ENCODE measurements around the gene NGRN.
"Not testable (repeated sequence)": the region's sequence is repeated elsewhere in the genome, so short reads cannot be mapped to it uniquely, and the experiment has no call there.

The NGRN gene

DNA sequence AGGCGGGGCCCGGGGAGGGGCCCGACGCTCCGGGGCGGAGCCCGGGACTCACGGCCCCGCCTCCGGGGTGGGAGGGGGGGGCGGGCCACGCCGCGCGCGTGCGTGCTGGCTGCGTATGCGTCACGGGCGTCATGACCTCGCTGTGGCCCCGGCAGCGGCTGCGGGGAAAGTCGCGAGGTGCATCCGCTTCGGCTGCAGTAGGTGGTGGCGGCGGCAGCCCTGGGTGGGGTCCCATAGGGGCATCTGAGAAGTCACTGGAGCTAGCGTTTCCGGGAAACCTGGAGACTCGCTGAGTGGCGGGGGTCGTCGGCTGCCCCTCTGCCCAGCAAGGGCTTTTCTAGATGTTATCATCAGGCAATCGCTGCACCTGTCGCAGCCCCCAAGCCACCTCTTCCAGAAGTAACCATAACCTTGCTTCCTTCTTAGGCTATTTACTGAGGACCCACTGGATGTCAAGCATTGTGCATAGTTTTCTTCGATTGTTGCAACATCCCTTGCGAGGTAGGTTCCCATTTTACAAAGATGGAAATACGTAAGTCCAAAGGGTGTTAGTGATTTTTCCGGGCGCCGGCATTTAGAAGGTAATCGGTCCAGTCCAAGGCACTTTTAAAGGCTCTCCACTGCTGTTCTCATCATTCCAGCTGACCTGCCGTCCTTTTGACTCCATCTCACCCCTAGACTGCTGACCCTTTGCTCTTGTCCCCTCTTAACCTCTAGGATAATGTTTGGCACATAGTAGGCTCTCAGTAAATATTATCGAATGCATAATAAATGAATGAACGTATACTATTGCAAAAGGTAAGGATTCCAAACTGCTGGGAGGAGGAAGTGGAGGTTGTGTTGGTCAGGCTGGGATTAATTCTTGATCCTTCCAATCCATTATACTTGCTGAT lies 31.1 kb upstream of the NGRN start, which contains the start of gene GDPGP1:
GDPGP1 (plus strand) TSS at position 114 of the 893 bp plus-strand sequence. CDS start 6,700 bp downstream, outside the sequence.
- no peak for DNase-seq

DNA sequence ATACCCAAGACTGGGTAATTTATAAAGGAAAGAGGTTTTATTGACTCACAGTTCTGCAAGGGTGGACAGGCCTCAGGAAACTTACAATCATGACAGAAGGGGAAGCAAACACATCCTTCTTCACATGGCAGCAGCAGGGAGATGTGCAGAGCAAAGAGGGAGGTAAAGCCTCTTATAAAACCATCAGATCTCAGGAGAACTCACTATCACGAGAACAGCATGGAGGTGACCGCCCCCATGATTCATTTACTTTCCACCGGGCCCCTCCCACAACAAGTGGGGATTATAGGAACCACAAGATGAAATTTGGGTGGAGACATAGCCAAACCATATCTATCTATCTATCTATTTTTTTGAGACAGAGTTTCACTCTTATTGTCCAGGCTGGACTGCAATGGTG lies 26.1 kb upstream of the NGRN start:
- DNase-seq = no peak

GRCh38 chr15:90240856-90241255 lies 24.6 kb upstream of the NGRN start:
- DNase-seq = no peak

- no peak for DNase-seq
Measured at GRCh38 chr15:90241343-90242192, 23.9 kb upstream of the NGRN start.

GRCh38 chr15:90243943-90244639 lies 21.4 kb upstream of the NGRN start:
- DNase-seq = no peak

GRCh38 chr15:90248789-90249202 lies 16.7 kb upstream of the NGRN start:
- DNase-seq = no peak

GRCh38 chr15:90249203-90249863 lies 16.1 kb upstream of the NGRN start, which contains the start of gene TTLL13:
Gene TTLL13 (plus strand): TSS chr15:90249556. CDS start chr15:90250631, 1,075 bp downstream.
- DNase-seq = peak; percentile 93

DNA sequence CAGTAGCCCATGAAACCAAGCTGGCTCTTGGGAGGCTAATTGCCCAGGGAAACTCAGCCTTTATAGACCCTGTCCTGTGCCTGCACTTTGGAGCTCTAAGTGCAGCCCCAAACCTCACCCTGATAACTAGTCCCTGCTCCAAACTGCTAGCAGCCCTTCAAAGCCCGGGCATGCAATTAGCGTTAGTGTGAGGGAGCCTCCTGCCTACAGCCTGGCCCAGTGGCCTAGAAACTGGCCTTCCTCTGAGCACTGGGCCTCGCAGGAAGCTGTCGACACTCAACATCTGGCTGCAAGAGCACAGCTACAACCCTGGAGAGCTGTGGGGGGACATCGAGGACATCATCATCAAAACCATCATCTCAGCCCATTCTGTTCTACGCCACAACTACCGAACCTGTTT lies 7.7 kb upstream of the NGRN start:
- no peak for DNase-seq

- DNase-seq = no peak
Measured at GRCh38 chr15:90259524-90259923, 5.9 kb upstream of the NGRN start.

- DNase-seq = not testable (repeated sequence)
Measured at GRCh38 chr15:90260731-90261130, 4.7 kb upstream of the NGRN start.

GRCh38 chr15:90261811-90262210 lies 3.7 kb upstream of the NGRN start:
- DNase-seq = no peak

DNA sequence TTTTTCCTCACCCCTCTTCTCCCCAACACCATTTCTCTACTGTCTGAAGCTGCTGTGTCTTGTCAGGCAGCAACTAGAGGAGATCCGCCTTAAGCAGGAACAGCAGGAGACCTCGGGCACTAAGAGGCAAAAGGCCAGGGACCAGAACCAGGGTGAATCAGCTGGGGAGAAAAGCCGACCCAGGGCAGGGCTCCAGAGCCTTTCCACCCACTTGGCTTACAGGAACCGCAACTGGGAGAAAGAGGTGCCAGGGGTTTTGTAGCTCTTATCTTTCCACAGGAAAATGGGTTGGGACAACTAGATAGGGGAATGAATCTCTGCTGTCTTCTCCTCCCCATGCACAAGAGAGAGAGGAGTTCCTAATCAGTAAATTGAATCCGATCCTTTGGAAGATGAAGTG lies 3.0 kb upstream of the NGRN start:
- DNase-seq = no peak

GRCh38 chr15:90264671-90265070 lies 801 bp upstream of the NGRN start:
- peak; percentile 72 for DNase-seq

DNA sequence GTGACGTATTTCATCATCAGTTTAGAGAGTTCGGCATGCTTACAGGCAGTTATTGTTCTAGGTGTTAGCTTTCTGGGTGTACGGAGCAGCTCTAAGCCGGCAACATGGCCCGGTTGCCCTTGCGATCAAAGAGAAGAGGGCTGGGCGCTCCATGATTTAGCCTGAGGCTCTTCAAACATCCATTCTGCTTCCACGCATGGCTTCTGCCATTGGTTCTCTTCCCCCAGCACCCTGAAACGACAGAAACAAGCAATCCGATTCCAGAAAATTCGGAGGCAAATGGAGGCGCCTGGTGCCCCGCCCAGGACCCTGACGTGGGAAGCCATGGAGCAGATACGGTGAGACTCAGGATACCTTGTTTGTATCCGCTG lies 574 bp downstream of the NGRN start:
- peak; percentile 85 for DNase-seq

- peak; percentile 70 for DNase-seq
Measured at GRCh38 chr15:90266485-90266884, 1.0 kb downstream of the NGRN start.

DNA sequence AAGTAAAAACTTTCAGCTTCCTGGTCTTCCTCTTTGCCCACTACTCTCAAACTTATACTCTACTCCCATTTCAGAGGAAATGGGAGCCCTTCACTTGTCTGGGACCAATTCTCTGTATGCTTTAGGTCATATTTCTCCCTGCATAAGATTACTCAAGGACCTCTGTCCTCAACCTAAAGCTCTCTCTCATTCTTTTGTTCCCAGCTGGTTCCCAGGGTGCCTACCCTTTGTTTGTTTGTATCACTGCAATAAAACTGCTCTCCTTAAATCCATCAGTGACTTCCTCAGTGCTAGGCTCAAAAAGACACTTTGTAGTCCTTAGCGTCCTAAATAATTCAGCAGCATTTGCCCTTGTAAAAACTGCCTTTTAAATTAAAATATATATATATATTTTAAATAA lies 2.9 kb downstream of the NGRN start:
- DNase-seq = no peak

- no peak for DNase-seq
Measured at GRCh38 chr15:90270502-90271150, 5.2 kb downstream of the NGRN start.

DNA sequence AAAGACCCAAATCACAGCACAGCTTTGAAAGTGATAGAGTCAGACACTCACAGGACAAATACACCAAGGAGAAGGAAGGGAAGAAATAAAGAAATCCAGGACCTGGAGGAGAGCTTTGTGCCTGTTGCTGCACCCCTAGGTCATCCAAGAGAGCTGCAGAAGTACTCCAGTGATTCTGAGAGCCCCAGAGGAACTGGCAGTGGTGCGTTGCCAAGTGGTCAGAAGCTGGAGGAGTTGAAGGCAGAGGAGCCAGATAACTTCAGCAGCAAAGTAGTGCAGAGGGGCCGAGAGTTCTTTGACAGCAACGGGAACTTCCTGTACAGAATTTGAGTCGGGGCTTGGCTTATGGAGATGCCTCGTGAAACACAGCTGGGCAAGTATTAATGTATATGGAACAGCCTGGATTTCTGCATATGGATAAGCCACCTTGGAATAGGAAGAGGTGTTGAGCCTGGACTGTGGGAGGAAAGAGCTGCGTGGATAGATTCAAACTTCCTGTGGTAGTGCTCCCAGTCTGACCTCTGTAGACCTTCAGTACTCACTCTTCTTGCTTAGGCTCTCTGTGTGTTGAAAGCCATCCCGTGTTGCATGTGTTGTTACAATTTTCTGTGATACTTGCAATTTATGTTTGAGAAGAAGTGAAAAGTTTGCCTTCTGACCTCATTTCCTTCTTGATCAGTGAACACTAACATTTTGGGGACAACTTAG lies 6.1 kb downstream of the NGRN start:
- DNase-seq = no peak

GRCh38 chr15:90278467-90278866 lies 13.0 kb downstream of the NGRN start:
- peak; percentile 22 for DNase-seq

DNA sequence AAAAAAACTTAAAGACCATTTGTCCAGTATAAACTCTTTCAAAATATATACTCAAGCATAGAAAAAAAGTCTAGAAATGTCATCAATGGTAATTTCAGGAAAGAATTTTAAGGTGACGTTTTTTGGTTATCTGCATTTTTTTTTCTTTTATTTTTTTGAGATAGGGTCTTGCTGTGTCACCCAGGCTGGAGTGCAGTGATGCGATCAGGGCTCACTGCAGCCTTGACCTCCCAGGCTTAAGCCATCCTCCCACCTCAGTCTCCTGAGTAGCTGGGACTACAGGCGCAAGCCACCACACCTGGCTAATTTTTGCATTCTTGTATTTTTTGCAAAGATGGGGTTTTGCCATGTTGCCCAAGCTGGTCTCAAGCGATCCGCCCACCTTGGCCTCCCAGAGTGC lies 15.3 kb downstream of the NGRN start:
- DNase-seq = not testable (repeated sequence)

GRCh38 chr15:90281637-90282036 lies 16.2 kb downstream of the NGRN start:
- not testable (repeated sequence) for DNase-seq

Data from activated effector memory CD4-positive, alpha-beta T cell treated with anti-CD3 and anti-CD28 coated beads, Interleukin-2, amount 50 U/mL, for 16 hours (primary cell).